Measurements from ENCODE around the gene APRT. TPM values are rescaled to one million over a fixed set of nuclear protein-coding genes. Genes with fewer than 3 reads are reported as not detected.

APRT gene
- total and polyA plus RNA-seq, 9 of the 15 experiments (the other 6 are each of a cell fraction or from before 2014, with no cell fraction given): 41.7 to 409 (median 146) TPM

GRCh38 chr16:88784074-88784855 is 27.5 kb downstream of the APRT start (continued):
- TF ChIP-seq SAFB (IDR thresholded peaks at IDR 0.05; ENCODE audit: borderline replicate concordance, low read depth, low read length): peak; percentile 44; the same call in 1 of the 2 replicates
- no peak for TF ChIP-seq KLF13 (tag; IDR thresholded peaks at IDR 0.05; ENCODE audit: borderline replicate concordance, low read depth)
- no peak for TF ChIP-seq GTF2E2 (tag; IDR thresholded peaks at IDR 0.05)
- peak; percentile 44; the same call in 1 of the 2 replicates for TF ChIP-seq BRD4 (IDR thresholded peaks at IDR 0.05)
- peak; percentile 72; the same call in 1 of the 2 replicates for TF ChIP-seq ZBTB9 (CRISPR knock-in tag; IDR thresholded peaks at IDR 0.05)
- no peak for TF ChIP-seq KAT8 (IDR thresholded peaks at IDR 0.05; ENCODE audit: low read depth)
- TF ChIP-seq ZNF184 (CRISPR knock-in tag; IDR thresholded peaks at IDR 0.05): no peak
- TF ChIP-seq NR2C2 (CRISPR knock-in tag; IDR thresholded peaks at IDR 0.05): no peak
- no peak; the same call in 1 of the 2 replicates for TF ChIP-seq NR2C2 (tag; IDR thresholded peaks at IDR 0.05)
- 0 out of 2 replicates have a peak, but pooled peaks have one; percentile 21 for TF ChIP-seq EGR1 (conservative IDR thresholded peaks at IDR 0.05)
- TF ChIP-seq BRCA1 (IDR thresholded peaks at IDR 0.05): no peak
- TF ChIP-seq BRCA1 (CRISPR knock-in tag; IDR thresholded peaks at IDR 0.05): no peak
- no peak for TF ChIP-seq POLR2B (IDR thresholded peaks at IDR 0.05; ENCODE audit: low read depth, partially characterized antibody)
- no peak for TF ChIP-seq BRF1 (IDR thresholded peaks at IDR 0.05; ENCODE audit: borderline replicate concordance, extremely low read depth, insufficient read length)
- peak; percentile 91 for TF ChIP-seq CHD1 (IDR thresholded peaks at IDR 0.05; ENCODE audit: low read length)
- TF ChIP-seq SAP30 (IDR thresholded peaks at IDR 0.05; ENCODE audit: borderline replicate concordance, insufficient read depth, low read depth, low read length, poor library complexity, severe bottlenecking): peak; percentile 52
- peak; percentile 79 for TF ChIP-seq RBFOX2 (IDR thresholded peaks at IDR 0.05; ENCODE audit: low read depth, low read length)
- no peak for TF ChIP-seq ZNF830 (CRISPR knock-in tag; IDR thresholded peaks at IDR 0.05)
- no peak for TF ChIP-seq STAT6 (CRISPR knock-in tag; IDR thresholded peaks at IDR 0.05)
- TF ChIP-seq ARID1B (IDR thresholded peaks at IDR 0.05): no peak
- TF ChIP-seq ZNF398 (CRISPR knock-in tag; IDR thresholded peaks at IDR 0.05): no peak
- TF ChIP-seq MLX (CRISPR knock-in tag; conservative IDR thresholded peaks at IDR 0.05): 0 out of 4 replicates have a peak, but pooled peaks of 1 of the 2 experiments have one; percentile 72
